PC-9 (cell line): Measurements from ENCODE around the gene BRD1.

ENCODE experiments used
- CTCF ChIP-seq: fragments of 200-600 bp; sonication (generic); conservative IDR thresholded peaks from 2 replicates; pipeline ENCODE4 v1.6.1; 2017; ENCODE audit warnings: mixed run types, antibody characterized with exemption, mild to moderate bottlenecking, moderate library complexity
- EZH2 ChIP-seq: fragments of 200-600 bp; sonication (generic); IDR thresholded peaks from 2 replicates; pipeline ENCODE4 v1.8.0; 2017; ENCODE audit warnings: antibody characterized with exemption, low read depth

GRCh38 chr22:49872347-49872746, 44.7 kb upstream of the BRD1 start:
- no peak for TF ChIP-seq CTCF
- TF ChIP-seq EZH2: no peak
